Neural crest cell (in vitro differentiated cells): ENCODE measurements around the gene SLC6A19. TPM values are rescaled to one million over a fixed set of nuclear protein-coding genes. Genes with fewer than 3 reads are reported as not detected.

ENCODE experiments used
- DNase-seq: peaks from one replicate; pipeline ENCODE4 v3.0.0; 2021; ENCODE audit warnings: low read depth, mixed read lengths, low spot score
- H3K27ac Mint-ChIP-seq: one replicate; pipeline ENCODE4 v1.8.0; 2021; ENCODE audit warnings: mild to moderate bottlenecking, mixed read lengths; ENCODE audit not compliant: unreplicated experiment
- H3K27me3 Mint-ChIP-seq: 2 replicates; pipeline ENCODE4 v1.8.0; 2021; ENCODE audit warnings: low read depth, mild to moderate bottlenecking, mixed read lengths
- H3K36me3 Mint-ChIP-seq: 2 replicates; pipeline ENCODE4 v1.8.0; 2021; ENCODE audit warnings: low read depth, mild to moderate bottlenecking, mixed read lengths
- H3K4me1 Mint-ChIP-seq: 2 replicates; pipeline ENCODE4 v1.8.0; 2021; ENCODE audit warnings: mixed read lengths
- H3K4me3 Mint-ChIP-seq: one replicate; pipeline ENCODE4 v1.8.0; 2021; ENCODE audit warnings: mild to moderate bottlenecking, mixed read lengths
- H3K9me3 Mint-ChIP-seq: 2 replicates; pipeline ENCODE4 v1.8.0; 2021; ENCODE audit warnings: mixed read lengths
- CTCF ChIP-seq: fragments of 200-600 bp; sonication (generic); conservative IDR thresholded peaks from 2 replicates; pipeline ENCODE4 v1.5.0; 2021; ENCODE audit warnings: antibody characterized with exemption, mild to moderate bottlenecking
- long read RNA-seq: library from polyadenylated mRNA; unstranded; transcript quantifications from one replicate; pipeline ENCODE4 v2.0.0, GENCODE V29; 2020
- total RNA-seq: library from RNA; stranded (reverse); gene quantifications from 2 replicates; pipeline ENCODE4 v1.2.1, GENCODE V29; 2021

Gene SLC6A19
- not detected in 2 replicates for total RNA-seq
- long read RNA-seq: 0 reads

- Mint-ChIP-seq H3K9me3 (peaks cover 2% of the 10 kb centered on the region), H3K27me3 (peaks cover 9% of the 10 kb centered on the region), H3K36me3 (no peaks in the 10 kb centered on the region), H3K4me3 (no peak within 1 kb of the TSS), H3K4me1 (peaks cover 10% of the 10 kb centered on the region), H3K27ac (no peak within 1 kb of the TSS)
- TF ChIP-seq CTCF: no peak
- DNase-seq: no peak
These were observed at the start of gene SLC6A19 for GRCh38 chr5:1201327-1202025. Gene SLC6A19, plus strand, starts transcription at chr5:1201595. Its CDS starts 56 bp downstream, at chr5:1201651.

GRCh38 chr5:1152156-1152555 is 49.2 kb upstream of the SLC6A19 start:
- no peak for DNase-seq
- no peak for TF ChIP-seq CTCF
- H3K36me3 Mint-ChIP-seq: no peaks in the 10 kb centered on the region
- H3K27me3 Mint-ChIP-seq: peaks cover 32% of the 10 kb centered on the region
- H3K4me1 Mint-ChIP-seq: peaks cover 16% of the 10 kb centered on the region
- H3K27ac Mint-ChIP-seq: no peak overlapping the region
- no peak overlapping the region for H3K4me3 Mint-ChIP-seq
- H3K9me3 Mint-ChIP-seq: no peaks in the 10 kb centered on the region

DNA sequence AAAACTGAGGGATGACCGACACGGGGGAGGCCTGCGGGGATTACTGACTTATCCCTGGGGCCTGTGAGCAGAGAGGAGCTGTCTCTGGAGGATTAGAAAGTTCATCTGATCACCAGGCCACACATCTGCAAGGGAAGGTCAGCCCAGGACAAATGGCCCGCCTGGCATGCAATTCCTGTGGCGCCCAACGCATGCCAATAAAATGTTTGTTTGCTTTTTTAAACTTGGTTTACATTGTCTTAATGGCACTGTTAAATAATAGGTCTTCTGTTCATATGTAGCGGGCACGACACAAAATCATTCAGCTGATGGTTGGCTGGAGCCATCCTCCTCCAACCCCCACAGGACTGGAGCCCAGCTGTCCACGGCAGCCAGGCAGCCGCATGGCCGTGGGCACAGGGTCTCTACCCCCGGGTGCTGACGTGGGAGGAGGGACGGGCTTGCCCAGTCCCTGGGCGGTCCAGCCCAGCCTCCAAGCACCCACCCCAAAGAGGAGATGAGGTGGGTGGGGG is 48.6 kb upstream of the SLC6A19 start:
- TF ChIP-seq CTCF: no peak
- Mint-ChIP-seq H3K4me1 (peaks cover 16% of the 10 kb centered on the region), H3K36me3 (no peaks in the 10 kb centered on the region), H3K27ac (no peak overlapping the region), H3K4me3 (no peak overlapping the region), H3K9me3 (no peaks in the 10 kb centered on the region), H3K27me3 (peaks cover 39% of the 10 kb centered on the region)
- no peak for DNase-seq

DNA sequence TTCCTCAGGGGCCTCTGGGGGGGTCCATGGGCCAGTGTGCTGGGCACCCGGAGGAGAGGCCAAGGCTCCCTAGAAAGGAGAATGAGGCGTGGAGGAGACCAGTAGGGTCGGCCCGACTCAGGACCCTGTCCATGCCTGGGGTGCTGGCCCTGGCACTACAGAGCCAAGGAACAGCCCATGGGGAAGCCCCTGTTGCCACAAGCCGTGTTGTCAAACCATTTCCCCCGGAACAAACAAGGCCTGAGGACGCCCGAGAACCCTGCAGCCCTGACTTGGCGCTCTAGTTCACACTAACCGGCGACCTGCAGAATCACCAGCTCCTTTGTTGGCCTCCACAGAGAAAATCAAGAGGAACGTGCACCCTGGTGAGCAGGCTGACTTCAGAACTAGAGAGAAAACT is 48.0 kb upstream of the SLC6A19 start:
- DNase-seq: no peak
- H3K4me3 Mint-ChIP-seq: no peak overlapping the region

More for the DNA sequence above, 48.0 kb upstream of the SLC6A19 start:
- Mint-ChIP-seq H3K9me3 (no peaks in the 10 kb centered on the region), H3K4me1 (peaks cover 16% of the 10 kb centered on the region), H3K36me3 (no peaks in the 10 kb centered on the region), H3K27me3 (peaks cover 45% of the 10 kb centered on the region), H3K27ac (no peak overlapping the region)
- no peak for TF ChIP-seq CTCF
